Upper lobe of left lung (tissue), 6 donors: ENCODE measurements around the gene USP50. TPM values are rescaled to one million over a fixed set of nuclear protein-coding genes. Genes with fewer than 3 reads are reported as not detected.

Experiments
- ATAC-seq, 2 donors: fragments of 200-7000 bp; cut with Tn5 transposase; one replicate each; pipeline ENCODE4 v1.9.1; 2022; ENCODE audit warnings: mild to moderate bottlenecking in 2 of 2, moderate library complexity in 2 of 2; ENCODE audit not compliant: low FRiP score in 2 of 2
- DNase-seq, 2 donors: peaks; one replicate each; pipeline ENCODE4 v3.0.0-alpha.2; 2019 to 2020
- H3K27ac ChIP-seq, 4 donors: fragments of 200-600 bp; sonication (generic); one replicate each; pipeline ENCODE4 v1.5.1; 2016 to 2019
- H3K27me3 ChIP-seq, 4 donors: fragments of 200-600 bp; sonication (generic); one replicate each; pipeline ENCODE4 v1.5.1; 2017 to 2019
- H3K36me3 ChIP-seq, 4 donors: fragments of 200-600 bp; sonication (generic); one replicate each; pipeline ENCODE4 v1.5.1; 2016 to 2019
- H3K4me1 ChIP-seq, 4 donors: fragments of 200-600 bp; sonication (generic); one replicate each; pipeline ENCODE4 v1.5.1; 2018 to 2019
- H3K4me3 ChIP-seq, 4 donors: fragments of 200-600 bp; sonication (generic); one replicate each; pipeline ENCODE4 v1.5.1; 2017 to 2019; ENCODE audit warnings: mild to moderate bottlenecking in 2 of 4, moderate library complexity in 1 of 4
- H3K9me3 ChIP-seq, 4 donors: fragments of 200-600 bp; sonication (generic); one replicate each; pipeline ENCODE4 v1.5.1; 2018 to 2019
- EP300 ChIP-seq, 4 donors: sonication (generic); formaldehyde crosslinking; IDR thresholded peaks; one replicate each; pipeline ENCODE4 v1.5.1; 2017; ENCODE audit warnings: antibody characterized with exemption in 4 of 4, control low read depth in 2 of 4
- POLR2A ChIP-seq, 4 donors: fragments of 450-650 bp; IDR thresholded peaks; one replicate each; pipeline ENCODE4 v1.5.1; 2016 to 2017; ENCODE audit warnings: antibody characterized with exemption in 4 of 4, mild to moderate bottlenecking in 2 of 4
- POLR2AphosphoS5 ChIP-seq, 2 donors: sonication (generic); formaldehyde crosslinking; IDR thresholded peaks; one replicate each; pipeline ENCODE4 v1.5.1; 2017; ENCODE audit warnings: antibody characterized with exemption in 2 of 2
- WGBS, 2 donors: methylation state at CpG; one replicate each; pipeline ENCODE4 v1.1.5; 2017 to 2018; 5-methylcytosine and 5-hydroxymethylcytosine counted together
- total RNA-seq, 6 donors: library from RNA; depleted of rRNA in 4 of 6; stranded (reverse); fragments of >200 nt in 4 of 6; gene quantifications; one replicate each; pipeline versions ENCODE4 v1.1.0 to v1.2.1, GENCODE V29; 2016 to 2021
- TF ChIP-seq, protein P1 (sequence below), 6 experiments: fragments of 450-650 bp in 4 of 6; fragments of 200-600 bp in 2 of 6; sonication (generic) in 2 of 6; IDR thresholded peaks; one replicate each; pipeline ENCODE4 v1.5.1; 2016 to 2019; ENCODE audit warnings: antibody characterized with exemption in 6 of 6
- donor health status: DM: no; HTN: no; CAD: no; lungs with moderate emphysema.
- donor health status: DM: no; HTN: yes; CAD: no; lungs with severe emphysema.

Gene USP50
- total RNA-seq, 6 donors from 2014 or later, result 0.31 to 0.67 TPM; not detected in 4

DNA sequence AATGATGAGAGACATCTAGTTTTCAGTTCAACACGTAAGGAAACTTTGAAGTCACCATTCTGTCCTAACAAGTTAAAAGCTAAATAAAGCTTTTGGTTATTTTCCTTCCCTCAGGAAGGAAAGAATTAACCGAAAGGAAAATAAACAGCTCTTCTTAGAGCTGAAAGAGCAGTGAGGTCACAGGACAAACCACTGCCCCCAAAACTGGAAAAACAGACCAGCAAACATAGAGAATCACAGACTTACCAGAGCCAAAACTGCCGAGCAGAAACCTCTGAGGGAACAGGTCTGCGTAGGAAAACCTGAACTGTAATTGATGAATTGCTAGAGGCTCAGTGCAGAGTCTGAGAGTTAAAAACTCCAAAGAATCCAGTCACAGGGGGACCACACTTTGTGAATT is 14.7 kb downstream of the USP50 start:
- Histone ChIP-seq H3K4me1 (no peaks in the 10 kb centered on the region), H3K4me3 (no peak overlapping the region), H3K9me3 (no peaks in the 10 kb centered on the region), H3K27ac (no peak overlapping the region), H3K27me3 (no peaks in the 10 kb centered on the region), H3K36me3 (no peaks in the 10 kb centered on the region)
- TF ChIP-seq POLR2A (IDR thresholded peaks at IDR 0.05), result no peak
- TF ChIP-seq, protein P1, sequence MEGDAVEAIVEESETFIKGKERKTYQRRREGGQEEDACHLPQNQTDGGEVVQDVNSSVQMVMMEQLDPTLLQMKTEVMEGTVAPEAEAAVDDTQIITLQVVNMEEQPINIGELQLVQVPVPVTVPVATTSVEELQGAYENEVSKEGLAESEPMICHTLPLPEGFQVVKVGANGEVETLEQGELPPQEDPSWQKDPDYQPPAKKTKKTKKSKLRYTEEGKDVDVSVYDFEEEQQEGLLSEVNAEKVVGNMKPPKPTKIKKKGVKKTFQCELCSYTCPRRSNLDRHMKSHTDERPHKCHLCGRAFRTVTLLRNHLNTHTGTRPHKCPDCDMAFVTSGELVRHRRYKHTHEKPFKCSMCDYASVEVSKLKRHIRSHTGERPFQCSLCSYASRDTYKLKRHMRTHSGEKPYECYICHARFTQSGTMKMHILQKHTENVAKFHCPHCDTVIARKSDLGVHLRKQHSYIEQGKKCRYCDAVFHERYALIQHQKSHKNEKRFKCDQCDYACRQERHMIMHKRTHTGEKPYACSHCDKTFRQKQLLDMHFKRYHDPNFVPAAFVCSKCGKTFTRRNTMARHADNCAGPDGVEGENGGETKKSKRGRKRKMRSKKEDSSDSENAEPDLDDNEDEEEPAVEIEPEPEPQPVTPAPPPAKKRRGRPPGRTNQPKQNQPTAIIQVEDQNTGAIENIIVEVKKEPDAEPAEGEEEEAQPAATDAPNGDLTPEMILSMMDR (IDR thresholded peaks at IDR 0.05), result no peak
- TF ChIP-seq EP300 (IDR thresholded peaks at IDR 0.05), result no peak
- no peak for TF ChIP-seq POLR2AphosphoS5 (IDR thresholded peaks at IDR 0.05)
- WGBS, 2 donors, result 53 to 56% methylated on average over 4 of the region's 4 CpGs
- ATAC-seq (no peak), DNase-seq (no peak)

DNA sequence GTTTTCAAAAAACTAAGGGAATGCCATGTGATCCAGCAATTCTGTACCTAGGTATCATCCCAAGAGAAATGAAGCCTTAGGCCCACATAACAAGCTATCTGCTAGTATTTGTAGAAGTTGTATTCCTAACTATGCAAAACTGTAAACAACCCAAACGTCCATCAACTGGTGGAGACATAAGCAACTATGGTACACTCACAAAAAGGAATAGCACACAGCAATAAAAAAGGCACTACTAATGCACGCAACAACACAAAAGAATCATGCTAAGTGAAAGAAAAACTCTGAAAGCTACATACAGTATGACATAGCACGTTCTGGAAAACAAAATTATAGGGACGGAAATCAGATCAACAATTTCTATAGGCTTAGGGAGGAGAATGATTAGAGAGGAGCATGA is 15.3 kb downstream of the USP50 start:
- no peak for ATAC-seq
- Histone ChIP-seq H3K27me3 (no peaks in the 10 kb centered on the region), H3K36me3 (no peaks in the 10 kb centered on the region), H3K4me3 (no peak overlapping the region), H3K27ac (no peak overlapping the region), H3K9me3 (no peaks in the 10 kb centered on the region), H3K4me1 (no peaks in the 10 kb centered on the region)
- TF ChIP-seq POLR2AphosphoS5 (IDR thresholded peaks at IDR 0.05) (no peak), POLR2A (IDR thresholded peaks at IDR 0.05) (no peak)
- 84 to 91% methylated on average over 4 of the region's 4 CpGs for WGBS, 2 donors
- no peak for DNase-seq

DNA sequence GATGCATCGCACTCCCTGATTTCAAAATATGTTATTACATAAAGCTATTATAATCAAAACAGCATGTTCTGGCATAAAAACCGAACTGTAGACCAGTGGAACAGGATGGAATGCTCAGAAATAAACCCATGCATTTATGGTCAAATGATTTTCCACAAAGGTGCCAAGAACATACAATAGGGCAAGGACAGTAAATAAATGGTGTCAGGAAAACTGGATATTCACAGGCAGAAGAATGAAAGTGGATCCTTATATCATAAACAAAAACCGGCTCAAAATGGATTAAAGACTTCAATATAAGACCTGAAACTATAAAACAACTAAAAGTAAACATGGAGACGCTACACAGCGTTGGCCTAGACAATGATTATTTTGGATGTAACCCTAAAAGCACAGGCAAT is 22.6 kb downstream of the USP50 start:
- no peaks in the 10 kb centered on the region for H3K4me1 ChIP-seq
- ATAC-seq (no peak), DNase-seq (no peak)
- no peaks in the 10 kb centered on the region for H3K27me3 ChIP-seq
- H3K27ac ChIP-seq, result no peak overlapping the region
- no peak overlapping the region for H3K4me3 ChIP-seq
- 70 to 71% methylated on average over 5 of the region's 5 CpGs for WGBS, 2 donors
- H3K9me3 ChIP-seq, result no peaks in the 10 kb centered on the region
- TF ChIP-seq, protein P1 (IDR thresholded peaks at IDR 0.05), result no peak
- no peak for TF ChIP-seq POLR2A (IDR thresholded peaks at IDR 0.05)
- no peak for TF ChIP-seq EP300 (IDR thresholded peaks at IDR 0.05)
- no peaks in the 10 kb centered on the region for H3K36me3 ChIP-seq

DNA sequence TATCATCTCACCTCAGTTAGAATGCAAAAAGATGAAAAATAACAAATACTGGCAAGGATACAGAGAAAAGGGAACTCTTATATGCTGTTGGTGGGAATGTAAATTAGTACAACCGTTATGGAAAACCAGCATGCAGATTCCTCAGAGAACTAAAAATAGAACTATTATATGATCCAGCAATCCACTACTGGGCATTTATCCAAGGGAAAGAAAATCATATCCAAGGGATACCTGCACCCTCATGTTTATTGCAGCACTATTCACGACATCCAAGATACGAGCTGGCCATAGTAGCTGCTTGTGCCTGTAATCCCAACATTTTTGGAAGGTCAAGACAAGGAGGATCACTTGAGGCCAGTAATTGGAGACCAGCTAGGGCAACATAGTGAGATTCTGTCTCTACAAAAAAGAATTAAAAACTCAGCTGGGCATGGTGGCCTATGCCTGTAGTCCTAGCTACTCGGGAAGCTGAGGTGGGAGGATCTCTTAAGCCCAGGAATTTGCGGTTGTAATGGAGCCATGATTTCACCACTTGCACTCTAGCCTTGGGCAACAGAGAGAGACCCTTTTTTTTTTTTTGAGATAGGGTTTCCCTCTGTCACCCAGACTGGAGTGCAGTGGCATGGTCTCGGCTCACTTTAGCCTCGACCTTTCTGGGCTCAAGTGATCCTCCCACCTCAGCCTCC is 26.6 kb downstream of the USP50 start:
- Histone ChIP-seq H3K9me3 (peaks cover 0 to 6% (median 0%) of the 10 kb centered on the region in 4 donors), H3K27me3 (no peaks in the 10 kb centered on the region)

DNA sequence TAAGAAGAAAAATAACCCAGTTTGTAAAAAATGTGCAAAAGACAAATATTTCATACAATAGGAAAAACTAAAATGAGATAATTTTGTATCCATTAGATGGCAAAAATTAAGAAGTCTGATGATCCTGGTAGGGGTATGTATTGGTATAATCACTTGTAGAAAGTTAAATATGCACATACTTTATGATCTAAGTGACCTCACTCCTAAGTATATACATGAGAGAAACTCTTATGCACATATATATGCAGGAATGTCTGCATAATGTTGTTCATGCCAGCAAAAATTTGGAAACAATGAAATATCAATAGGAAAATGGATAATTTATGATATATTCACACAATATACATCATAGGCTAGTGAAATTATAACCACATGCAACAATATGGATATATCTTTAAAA is 33.5 kb downstream of the USP50 start:
- no peaks in the 10 kb centered on the region for H3K27me3 ChIP-seq
- no peak overlapping the region for H3K4me3 ChIP-seq
- TF ChIP-seq EP300 (IDR thresholded peaks at IDR 0.05) (no peak), POLR2AphosphoS5 (IDR thresholded peaks at IDR 0.05) (no peak), POLR2A (IDR thresholded peaks at IDR 0.05) (no peak)
- TF ChIP-seq, protein P1 (IDR thresholded peaks at IDR 0.05), result no peak
- no peaks in the 10 kb centered on the region for H3K36me3 ChIP-seq
- DNase-seq (no peak), ATAC-seq (no peak)
- H3K9me3 ChIP-seq, result peaks cover 0 to 5% (median 0%) of the 10 kb centered on the region in 4 donors
- H3K4me1 ChIP-seq, result no peaks in the 10 kb centered on the region
- H3K27ac ChIP-seq, result no peak overlapping the region

More for the DNA sequence above, 26.6 kb downstream of the USP50 start:
- Histone ChIP-seq H3K4me1 (no peaks in the 10 kb centered on the region), H3K27ac (no peak overlapping the region), H3K4me3 (no peak overlapping the region), H3K36me3 (no peaks in the 10 kb centered on the region)
- 76 to 86% methylated on average over 7 of the region's 7 CpGs for WGBS, 2 donors
- TF ChIP-seq EP300 (IDR thresholded peaks at IDR 0.05) (no peak), POLR2AphosphoS5 (IDR thresholded peaks at IDR 0.05) (no peak), POLR2A (IDR thresholded peaks at IDR 0.05) (no peak)
- TF ChIP-seq, protein P1 (IDR thresholded peaks at IDR 0.05), result no peak
- ATAC-seq (no peak), DNase-seq (no peak)
